ENCODE results near the gene ZFP92. TPM values are rescaled to one million over a fixed set of nuclear protein-coding genes. Genes with fewer than 3 reads are reported as not detected.
A peak's percentile ranks its signal among the peaks of the same experiment; 100 is the strongest.
"Not testable (repeated sequence)": the region's sequence is repeated elsewhere in the genome, so short reads cannot be mapped to it uniquely, and the experiment has no call there.

ZFP92 gene
- total RNA-seq, 1 donor from 2014 or later: not detected

DNA sequence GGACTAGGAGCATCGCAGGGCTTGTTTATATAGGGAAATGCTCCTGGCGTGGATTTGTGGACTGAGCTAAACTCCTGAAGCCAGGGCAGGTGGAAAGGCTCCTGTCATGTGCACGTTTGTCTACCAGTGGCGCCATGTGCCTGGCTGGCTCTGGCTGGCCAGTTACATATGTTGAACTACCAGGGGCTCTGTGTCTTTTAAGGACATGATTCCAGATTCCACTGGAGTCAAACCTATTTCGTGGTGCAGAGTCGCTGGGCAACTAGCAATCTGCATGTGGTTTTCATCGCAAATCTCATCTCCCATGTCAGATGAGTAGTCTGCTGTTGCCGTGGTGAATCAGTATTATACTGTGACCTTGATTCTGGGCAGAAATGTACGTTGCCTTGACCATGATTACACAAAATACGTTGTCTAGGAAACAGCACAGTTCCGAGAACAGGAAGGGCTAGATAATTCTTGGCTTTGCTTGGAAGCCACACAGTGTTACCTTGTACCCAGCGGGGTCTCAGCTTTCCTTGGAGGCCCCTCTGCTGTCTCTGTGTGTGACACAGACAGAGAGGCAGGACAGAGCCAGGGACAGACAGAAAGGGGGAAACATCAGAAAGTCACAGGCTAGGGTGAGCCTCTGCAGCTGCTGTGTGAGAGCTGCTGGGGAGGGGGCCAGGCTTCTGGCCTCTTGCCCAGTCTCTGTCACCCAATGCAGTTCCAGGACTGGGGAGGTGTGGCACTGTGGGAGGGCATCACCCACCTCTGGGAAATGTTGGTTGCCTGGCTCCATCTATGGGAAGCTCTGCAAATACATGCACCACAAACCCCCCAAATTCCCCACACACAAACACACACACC lies 29.4 kb upstream of the ZFP92 start:
- H3K79me2 ChIP-seq (ENCODE audit: low read depth): no peaks in the 10 kb centered on the region
- H3K36me3 ChIP-seq: no peaks in the 10 kb centered on the region
- DNase-seq (ENCODE audit: low spot score): peak; percentile 43
- peaks cover 8% of the 10 kb centered on the region for H3K27me3 Mint-ChIP-seq (ENCODE audit: insufficient read depth, low read depth)
- H3K4me3 ChIP-seq: no peak overlapping the region
- H3K4me1 ChIP-seq: no peaks in the 10 kb centered on the region
- no peaks in the 10 kb centered on the region for H4K20me1 ChIP-seq (ENCODE audit: low read depth)
- TF ChIP-seq EZH2 (IDR thresholded peaks at IDR 0.05): no peak
- no peak for TF ChIP-seq EZH2phosphoT487 (IDR thresholded peaks at IDR 0.05)
- TF ChIP-seq, protein P1, sequence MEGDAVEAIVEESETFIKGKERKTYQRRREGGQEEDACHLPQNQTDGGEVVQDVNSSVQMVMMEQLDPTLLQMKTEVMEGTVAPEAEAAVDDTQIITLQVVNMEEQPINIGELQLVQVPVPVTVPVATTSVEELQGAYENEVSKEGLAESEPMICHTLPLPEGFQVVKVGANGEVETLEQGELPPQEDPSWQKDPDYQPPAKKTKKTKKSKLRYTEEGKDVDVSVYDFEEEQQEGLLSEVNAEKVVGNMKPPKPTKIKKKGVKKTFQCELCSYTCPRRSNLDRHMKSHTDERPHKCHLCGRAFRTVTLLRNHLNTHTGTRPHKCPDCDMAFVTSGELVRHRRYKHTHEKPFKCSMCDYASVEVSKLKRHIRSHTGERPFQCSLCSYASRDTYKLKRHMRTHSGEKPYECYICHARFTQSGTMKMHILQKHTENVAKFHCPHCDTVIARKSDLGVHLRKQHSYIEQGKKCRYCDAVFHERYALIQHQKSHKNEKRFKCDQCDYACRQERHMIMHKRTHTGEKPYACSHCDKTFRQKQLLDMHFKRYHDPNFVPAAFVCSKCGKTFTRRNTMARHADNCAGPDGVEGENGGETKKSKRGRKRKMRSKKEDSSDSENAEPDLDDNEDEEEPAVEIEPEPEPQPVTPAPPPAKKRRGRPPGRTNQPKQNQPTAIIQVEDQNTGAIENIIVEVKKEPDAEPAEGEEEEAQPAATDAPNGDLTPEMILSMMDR (IDR thresholded peaks at IDR 0.05): no peak
- no peak overlapping the region for H3K9ac ChIP-seq
- H3K36me3 Mint-ChIP-seq: no peaks in the 10 kb centered on the region
- peaks cover 14% of the 10 kb centered on the region for H3K9me3 Mint-ChIP-seq
- peaks cover 3% of the 10 kb centered on the region for H3K9me3 ChIP-seq (ENCODE audit: low read depth)
- no peak overlapping the region for H2AFZ ChIP-seq (replicated peaks)
- H3K27me3 ChIP-seq: no peaks in the 10 kb centered on the region
- H3K27ac ChIP-seq: no peak overlapping the region
- H3K4me3 Mint-ChIP-seq: no peak overlapping the region
- peaks cover 12% of the 10 kb centered on the region for H3F3A ChIP-seq (ENCODE audit: low read depth)
- H3K4me2 ChIP-seq: no peak overlapping the region
- no peak overlapping the region for H3K27ac Mint-ChIP-seq
- no peaks in the 10 kb centered on the region for H3K4me1 Mint-ChIP-seq

GRCh38 chrX:153382563-153383482 lies 28.4 kb upstream of the ZFP92 start:
- Mint-ChIP-seq H3K9me3 (peaks cover 12% of the 10 kb centered on the region), H3K27me3 (ENCODE audit: insufficient read depth, low read depth) (peaks cover 13% of the 10 kb centered on the region), H3K4me3 (no peak overlapping the region), H3K36me3 (no peaks in the 10 kb centered on the region), H3K27ac (no peak overlapping the region), H3K4me1 (no peaks in the 10 kb centered on the region)
- H3K27me3 ChIP-seq: no peaks in the 10 kb centered on the region
- DNase-seq (ENCODE audit: low spot score): no peak
- TF ChIP-seq EZH2phosphoT487 (IDR thresholded peaks at IDR 0.05) (no peak), EZH2 (IDR thresholded peaks at IDR 0.05) (no peak)
- TF ChIP-seq, protein P1 (IDR thresholded peaks at IDR 0.05): no peak
- no peaks in the 10 kb centered on the region for H3K9me3 ChIP-seq (ENCODE audit: low read depth)
- no peaks in the 10 kb centered on the region for H4K20me1 ChIP-seq (ENCODE audit: low read depth)
- H2AFZ ChIP-seq (replicated peaks): no peak overlapping the region
- H3K4me3 ChIP-seq: no peak overlapping the region
- no peak overlapping the region for H3K4me2 ChIP-seq
- H3K27ac ChIP-seq: no peak overlapping the region
- no peak overlapping the region for H3K9ac ChIP-seq
- H3F3A ChIP-seq (ENCODE audit: low read depth): peaks cover 12% of the 10 kb centered on the region
- no peaks in the 10 kb centered on the region for H3K79me2 ChIP-seq (ENCODE audit: low read depth)
- H3K36me3 ChIP-seq: no peaks in the 10 kb centered on the region
- H3K4me1 ChIP-seq: no peaks in the 10 kb centered on the region

DNA sequence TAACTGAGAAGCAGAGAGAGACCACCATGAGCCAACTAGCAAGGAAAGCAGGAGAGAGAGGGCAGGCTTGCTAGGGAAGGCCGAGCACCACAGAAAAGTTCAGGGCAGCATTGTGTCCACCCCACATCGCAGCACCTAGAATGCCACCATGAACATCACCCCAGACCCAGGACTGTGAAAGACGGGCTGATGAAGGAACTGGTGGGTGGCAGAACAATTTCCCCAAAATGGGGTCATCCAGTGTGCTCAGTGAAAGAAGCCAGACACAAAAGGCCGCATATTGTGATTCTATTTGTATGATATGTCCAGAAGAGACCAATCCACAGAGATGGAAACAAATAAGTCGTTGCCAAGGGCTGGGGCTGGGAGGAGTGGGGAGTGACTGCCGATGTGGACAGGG lies 26.9 kb upstream of the ZFP92 start:
- no peak overlapping the region for H3K27ac ChIP-seq
- peaks cover 12% of the 10 kb centered on the region for H3F3A ChIP-seq (ENCODE audit: low read depth)
- peaks cover 6% of the 10 kb centered on the region for H3K9me3 Mint-ChIP-seq
- no peaks in the 10 kb centered on the region for H3K4me1 ChIP-seq
- H2AFZ ChIP-seq (replicated peaks): no peak overlapping the region
- H3K4me1 Mint-ChIP-seq: no peaks in the 10 kb centered on the region
- DNase-seq (ENCODE audit: low spot score): no peak
- no peaks in the 10 kb centered on the region for H3K9me3 ChIP-seq (ENCODE audit: low read depth)
- H3K4me2 ChIP-seq: no peak overlapping the region
- H3K27me3 ChIP-seq: no peaks in the 10 kb centered on the region
- no peak overlapping the region for H3K4me3 ChIP-seq
- H3K9ac ChIP-seq: no peak overlapping the region
- no peak overlapping the region for H3K4me3 Mint-ChIP-seq
- TF ChIP-seq EZH2 (IDR thresholded peaks at IDR 0.05) (no peak), EZH2phosphoT487 (IDR thresholded peaks at IDR 0.05) (no peak)
- TF ChIP-seq, protein P1 (IDR thresholded peaks at IDR 0.05): no peak
- no peaks in the 10 kb centered on the region for H4K20me1 ChIP-seq (ENCODE audit: low read depth)
- H3K27me3 Mint-ChIP-seq (ENCODE audit: insufficient read depth, low read depth): peaks cover 11% of the 10 kb centered on the region
- H3K36me3 Mint-ChIP-seq: no peaks in the 10 kb centered on the region
- H3K79me2 ChIP-seq (ENCODE audit: low read depth): no peaks in the 10 kb centered on the region
- H3K27ac Mint-ChIP-seq: no peak overlapping the region
- no peaks in the 10 kb centered on the region for H3K36me3 ChIP-seq

- H3K4me2 ChIP-seq; H3K27me3 ChIP-seq; H3K79me2 ChIP-seq (ENCODE audit: low read depth); H3K4me1 ChIP-seq; DNase-seq (ENCODE audit: low spot score); H3K27ac Mint-ChIP-seq; H3K9me3 ChIP-seq (ENCODE audit: low read depth); H3K36me3 Mint-ChIP-seq; H3K36me3 ChIP-seq; H4K20me1 ChIP-seq (ENCODE audit: low read depth); H3K4me3 Mint-ChIP-seq; H3K9me3 Mint-ChIP-seq; H3K4me1 Mint-ChIP-seq; H3K4me3 ChIP-seq; H2AFZ ChIP-seq (replicated peaks); H3K27ac ChIP-seq; H3K9ac ChIP-seq: not testable (repeated sequence)
- peaks cover 12% of the 10 kb centered on the region for H3F3A ChIP-seq (ENCODE audit: low read depth)
- peaks cover 11% of the 10 kb centered on the region for H3K27me3 Mint-ChIP-seq (ENCODE audit: insufficient read depth, low read depth)
Measured at GRCh38 chrX:153384973-153385372, 26.3 kb upstream of the ZFP92 start.

All from neural progenitor cell (in vitro differentiated cells).